Spinal cord (tissue), 10 donors: ENCODE results near the gene EFEMP2. TPM values are rescaled to one million over a fixed set of nuclear protein-coding genes. Genes with fewer than 3 reads are reported as not detected.
A peak's percentile ranks its signal among the peaks of the same experiment; 100 is the strongest.
"Not testable (repeated sequence)": the region's sequence is repeated elsewhere in the genome, so short reads cannot be mapped to it uniquely, and the experiment has no call there.

ENCODE experiments used
- DNase-seq, 6 donors: peaks; one replicate each; pipeline versions ENCODE4 v3.0.0 to v3.0.0-alpha.2; 2013 to 2015; ENCODE audit warnings: low spot score in 6 of 6, low read depth in 4 of 6
- H3K27ac ChIP-seq: one replicate; pipeline ENCODE4 v1.5.1; 2013; ENCODE audit warnings: low read depth, low read length, control low read depth
- H3K27me3 ChIP-seq: one replicate; pipeline ENCODE4 v1.6.1; 2013; ENCODE audit warnings: low read length; ENCODE audit not compliant: control insufficient read depth, insufficient read depth
- H3K36me3 ChIP-seq: one replicate; pipeline ENCODE4 v1.6.1; 2013; ENCODE audit warnings: low read length; ENCODE audit not compliant: control insufficient read depth, insufficient read depth
- H3K4me1 ChIP-seq: one replicate; pipeline ENCODE4 v1.6.1; 2013; ENCODE audit warnings: low read length; ENCODE audit not compliant: control insufficient read depth, insufficient read depth
- H3K4me3 ChIP-seq: one replicate; pipeline ENCODE4 v1.5.1; 2013; ENCODE audit warnings: low read depth, low read length, control low read depth
- H3K9me3 ChIP-seq: one replicate; pipeline ENCODE4 v1.6.1; 2013; ENCODE audit warnings: low read length; ENCODE audit not compliant: control insufficient read depth, insufficient read depth
- WGBS: methylation state at CpG from one replicate; pipeline ENCODE4 v1.1.5; 2013; ENCODE audit warnings: missing lambda C conversion rate; ENCODE audit not compliant: insufficient coverage; 5-methylcytosine and 5-hydroxymethylcytosine counted together
- polyA plus RNA-seq, 2 donors: library from polyadenylated mRNA; unstranded; fragments of 120-200 nt; gene quantifications; one replicate each; pipeline ENCODE4 v1.2.1, GENCODE V29; 2013; ENCODE audit not compliant: insufficient read length in 2 of 2
- total RNA-seq, 2 donors: library from RNA; depleted of rRNA in 1 of 2; stranded (reverse); fragments of 120-200 nt in 1 of 2; fragments of >200 nt in 1 of 2; gene quantifications; one replicate each; pipeline versions ENCODE4 v1.2.3 to v1.2.4, GENCODE V29; 2013 to 2014
- donor health status: healthy.

The EFEMP2 gene
- total and polyA plus RNA-seq, 4 donors = 21.2 to 94.1 (median 79.1) TPM

GRCh38 chr11:65895482-65895981 is 22.9 kb upstream of the EFEMP2 start:
- H3K27ac ChIP-seq = no peak overlapping the region
- 90% methylated on average over 3 of the region's 5 CpGs for WGBS
- no peak overlapping the region for H3K4me3 ChIP-seq
- peaks cover 44% of the 10 kb centered on the region for H3K27me3 ChIP-seq
- peaks cover 2% of the 10 kb centered on the region for H3K36me3 ChIP-seq
- no peak for DNase-seq
- no peaks in the 10 kb centered on the region for H3K9me3 ChIP-seq
- H3K4me1 ChIP-seq = peaks cover 48% of the 10 kb centered on the region

- H3K4me3 ChIP-seq = no peak overlapping the region
- H3K27me3 ChIP-seq = peaks cover 30% of the 10 kb centered on the region
- WGBS = 81% methylated on average over 14 of the region's 16 CpGs
- H3K9me3 ChIP-seq = no peaks in the 10 kb centered on the region
- peaks cover 43% of the 10 kb centered on the region for H3K4me1 ChIP-seq
- no peak for DNase-seq
- H3K36me3 ChIP-seq = peaks cover 2% of the 10 kb centered on the region
- H3K27ac ChIP-seq = peak overlapping the region; percentile 67
Measured at GRCh38 chr11:65894034-65894591, 21.5 kb upstream of the EFEMP2 start.

- Histone ChIP-seq H3K9me3 (no peaks in the 10 kb centered on the region), H3K4me3 (no peak overlapping the region), H3K27me3 (peaks cover 18% of the 10 kb centered on the region), H3K27ac (peak overlapping the region; percentile 69), H3K4me1 (peaks cover 51% of the 10 kb centered on the region), H3K36me3 (peaks cover 2% of the 10 kb centered on the region)
- WGBS = 77% methylated on average over 6 of the region's 10 CpGs
- DNase-seq = no peak
Measured at GRCh38 chr11:65892661-65893317, 20.2 kb upstream of the EFEMP2 start.

- H3K4me1 ChIP-seq = peaks cover 58% of the 10 kb centered on the region
- peaks cover 12% of the 10 kb centered on the region for H3K27me3 ChIP-seq
- peak overlapping the region; percentile 69 for H3K27ac ChIP-seq
- peak overlapping the region; percentile 60 for H3K4me3 ChIP-seq
- H3K9me3 ChIP-seq, DNase-seq, H3K36me3 ChIP-seq: not testable (repeated sequence)
- WGBS = 55% methylated on average over 5 of the region's 5 CpGs
Measured at GRCh38 chr11:65892137-65892540, 19.5 kb upstream of the EFEMP2 start.

- peak in 1 of 6 donors; percentile 36 for DNase-seq
- peak overlapping the region; percentile 60 for H3K4me3 ChIP-seq
- peaks cover 12% of the 10 kb centered on the region for H3K36me3 ChIP-seq
- H3K4me1 ChIP-seq = peaks cover 62% of the 10 kb centered on the region
- no peaks in the 10 kb centered on the region for H3K9me3 ChIP-seq
- peak overlapping the region; percentile 69 for H3K27ac ChIP-seq
- peaks cover 5% of the 10 kb centered on the region for H3K27me3 ChIP-seq
- 3% methylated on average over 53 of the region's 57 CpGs for WGBS
Measured at GRCh38 chr11:65891219-65892136, 18.9 kb upstream of the EFEMP2 start.

GRCh38 chr11:65890324-65891218 is 18.0 kb upstream of the EFEMP2 start, which contains the start of gene CCDC85B:
TSS of gene CCDC85B (plus strand) at chr11:65890673. CDS start at chr11:65890784, 111 bp downstream.
- H3K27ac ChIP-seq = peak within 1 kb of the TSS; percentile 95
- peaks cover 19% of the 10 kb centered on the region for H3K36me3 ChIP-seq
- no peaks in the 10 kb centered on the region for H3K9me3 ChIP-seq
- DNase-seq = peak; percentile 81 to 99 (median 94)
- under 1% methylated on average over 94 of the region's 94 CpGs for WGBS
- H3K4me1 ChIP-seq = peaks cover 62% of the 10 kb centered on the region
- H3K27me3 ChIP-seq = peaks cover 1% of the 10 kb centered on the region
- H3K4me3 ChIP-seq = peak within 1 kb of the TSS; percentile 60

- H3K4me1 ChIP-seq = peaks cover 64% of the 10 kb centered on the region
- peak within 1 kb of the TSS; percentile 95 for H3K27ac ChIP-seq
- DNase-seq = peak; percentile 91 to 98 (median 93)
- H3K9me3 ChIP-seq = no peaks in the 10 kb centered on the region
- no peaks in the 10 kb centered on the region for H3K27me3 ChIP-seq
- peak within 1 kb of the TSS; percentile 95 for H3K4me3 ChIP-seq
- under 1% methylated on average over 57 of the region's 57 CpGs for WGBS
- H3K36me3 ChIP-seq = peaks cover 42% of the 10 kb centered on the region
Measured at GRCh38 chr11:65888163-65888814, 15.7 kb upstream of the EFEMP2 start, which contains the start of gene FIBP. TSS of gene FIBP (minus strand) at chr11:65888471. CDS start at chr11:65888418, 53 bp downstream.

GRCh38 chr11:65887723-65888162 is 15.1 kb upstream of the EFEMP2 start:
- H3K27ac ChIP-seq = peak overlapping the region; percentile 95
- WGBS = under 1% methylated on average over 22 of the region's 23 CpGs
- DNase-seq = no peak
- no peaks in the 10 kb centered on the region for H3K27me3 ChIP-seq
- peaks cover 48% of the 10 kb centered on the region for H3K36me3 ChIP-seq
- no peaks in the 10 kb centered on the region for H3K9me3 ChIP-seq
- peaks cover 59% of the 10 kb centered on the region for H3K4me1 ChIP-seq
- peak overlapping the region; percentile 95 for H3K4me3 ChIP-seq
